Measurements from ENCODE around the gene SGSH.

Gene SGSH

DNA sequence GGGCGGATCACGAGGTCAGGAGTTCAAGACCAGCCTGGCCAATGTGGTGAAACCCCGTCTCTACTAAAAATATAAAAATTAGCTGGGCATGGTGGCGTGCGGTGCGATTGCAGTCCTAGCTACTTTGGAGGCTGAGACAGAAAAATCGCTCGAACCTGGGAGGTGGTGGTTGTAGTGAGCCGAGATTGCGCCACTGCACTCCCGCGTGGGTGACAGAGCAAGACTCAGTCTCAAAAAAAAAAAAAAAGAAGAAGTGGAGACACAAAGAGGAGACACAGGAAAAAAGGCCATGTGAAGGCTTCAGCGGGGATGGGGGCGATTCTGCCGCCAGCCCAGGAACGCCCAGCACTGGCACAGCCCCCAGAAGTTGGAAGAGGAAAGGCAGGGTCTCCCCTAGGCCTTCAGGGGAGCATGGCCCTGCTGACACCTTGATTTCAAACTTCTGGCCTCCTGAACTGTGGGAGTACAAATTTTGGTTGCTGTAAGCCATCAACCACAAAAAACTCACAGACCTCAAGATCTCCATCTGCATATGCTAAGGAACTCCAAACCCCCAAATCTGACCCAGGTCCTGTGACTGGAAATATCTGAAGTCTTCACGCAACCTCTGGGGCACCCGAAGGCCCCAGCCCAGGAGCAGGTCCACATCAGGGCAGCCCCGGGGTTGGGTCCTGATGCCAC lies 7.0 kb downstream of the SGSH start:
- H3K4me1 ChIP-seq (ENCODE audit: control insufficient read depth, insufficient read depth, low read length) = no peaks in the 10 kb centered on the region
- POLR2A ChIA-PET = no interaction called here
- H3K9me3 ChIP-seq (ENCODE audit: control insufficient read depth, insufficient read depth, low read depth, low read length) = no peaks in the 10 kb centered on the region
- peaks cover 14 to 99% of the 10 kb centered on the region in 2 experiments for H3K36me3 ChIP-seq (ENCODE audit: control insufficient read depth in 2 of 2, insufficient read depth in 1 of 2, low read length in 2 of 2)
- CTCF ChIA-PET = interaction anchor here (0.6 kb wide), 1 partner anchor 10 kb away, joined by 3 read pairs; no protein-coding TSS in a partner anchor
- TF ChIP-seq ZNF350 (tag by site-specific recombination; IDR thresholded peaks at IDR 0.05) (no peak), ZNF221 (tag by site-specific recombination; IDR thresholded peaks at IDR 0.05; ENCODE audit: borderline replicate concordance) (no peak), ZBTB8A (tag by site-specific recombination; IDR thresholded peaks at IDR 0.05) (no peak)
- TF ChIP-seq, protein P1, sequence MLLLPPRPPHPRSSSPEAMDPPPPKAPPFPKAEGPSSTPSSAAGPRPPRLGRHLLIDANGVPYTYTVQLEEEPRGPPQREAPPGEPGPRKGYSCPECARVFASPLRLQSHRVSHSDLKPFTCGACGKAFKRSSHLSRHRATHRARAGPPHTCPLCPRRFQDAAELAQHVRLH (tag by site-specific recombination; IDR thresholded peaks at IDR 0.05) = no peak
- no peak overlapping the region for H3K4me3 ChIP-seq (ENCODE audit: low read depth, low read length)
- H3K27ac ChIP-seq (ENCODE audit: extremely low read depth, low read depth, low read length) = no peak overlapping the region

DNA sequence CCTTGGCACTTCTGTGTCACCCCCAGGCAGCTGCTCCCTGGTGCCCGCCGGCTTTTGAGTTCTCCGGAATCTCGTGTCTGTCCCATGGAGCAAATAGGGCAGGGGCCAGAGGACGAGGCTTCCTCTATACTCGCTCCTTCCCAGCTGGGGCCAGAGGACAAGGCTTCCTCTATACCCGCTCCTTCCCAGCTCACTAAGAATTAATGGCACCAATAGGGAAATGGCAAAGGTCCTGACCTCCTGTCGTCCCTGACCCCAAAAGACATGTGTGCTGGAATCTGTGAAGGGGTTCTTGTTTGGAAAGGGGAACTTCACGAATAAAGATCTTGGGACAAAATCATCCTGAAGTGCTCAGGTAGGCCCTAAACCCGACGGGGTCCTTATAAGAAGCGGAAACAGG lies 7.6 kb downstream of the SGSH start:
- H3K9me3 ChIP-seq (ENCODE audit: control insufficient read depth, insufficient read depth, low read depth, low read length) = no peaks in the 10 kb centered on the region
- CTCF ChIA-PET = interaction anchor here (0.6 kb wide), 1 partner anchor 9 kb away, joined by 3 read pairs; no protein-coding TSS in a partner anchor
- TF ChIP-seq ZBTB17 (tag by site-specific recombination; IDR thresholded peaks at IDR 0.05) = no peak
- TF ChIP-seq ZNF138 (tag by site-specific recombination; IDR thresholded peaks at IDR 0.05; ENCODE audit: borderline replicate concordance) = no peak
- TF ChIP-seq ZNF335 (tag by site-specific recombination; conservative IDR thresholded peaks at IDR 0.05) = no peak
- no peak for TF ChIP-seq ZNF157 (tag by site-specific recombination; IDR thresholded peaks at IDR 0.05)
- no peak for TF ChIP-seq ZNF629 (tag by site-specific recombination; IDR thresholded peaks at IDR 0.05)
- no peak for TF ChIP-seq ZNF169 (tag by site-specific recombination; IDR thresholded peaks at IDR 0.05)
- no peak for TF ChIP-seq ZSCAN30 (tag by site-specific recombination; IDR thresholded peaks at IDR 0.05)
- TF ChIP-seq, protein P2, sequence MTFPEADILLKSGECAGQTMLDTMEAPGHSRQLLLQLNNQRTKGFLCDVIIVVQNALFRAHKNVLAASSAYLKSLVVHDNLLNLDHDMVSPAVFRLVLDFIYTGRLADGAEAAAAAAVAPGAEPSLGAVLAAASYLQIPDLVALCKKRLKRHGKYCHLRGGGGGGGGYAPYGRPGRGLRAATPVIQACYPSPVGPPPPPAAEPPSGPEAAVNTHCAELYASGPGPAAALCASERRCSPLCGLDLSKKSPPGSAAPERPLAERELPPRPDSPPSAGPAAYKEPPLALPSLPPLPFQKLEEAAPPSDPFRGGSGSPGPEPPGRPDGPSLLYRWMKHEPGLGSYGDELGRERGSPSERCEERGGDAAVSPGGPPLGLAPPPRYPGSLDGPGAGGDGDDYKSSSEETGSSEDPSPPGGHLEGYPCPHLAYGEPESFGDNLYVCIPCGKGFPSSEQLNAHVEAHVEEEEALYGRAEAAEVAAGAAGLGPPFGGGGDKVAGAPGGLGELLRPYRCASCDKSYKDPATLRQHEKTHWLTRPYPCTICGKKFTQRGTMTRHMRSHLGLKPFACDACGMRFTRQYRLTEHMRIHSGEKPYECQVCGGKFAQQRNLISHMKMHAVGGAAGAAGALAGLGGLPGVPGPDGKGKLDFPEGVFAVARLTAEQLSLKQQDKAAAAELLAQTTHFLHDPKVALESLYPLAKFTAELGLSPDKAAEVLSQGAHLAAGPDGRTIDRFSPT (tag by site-specific recombination; IDR thresholded peaks at IDR 0.05) = no peak
- TF ChIP-seq, protein P3, sequence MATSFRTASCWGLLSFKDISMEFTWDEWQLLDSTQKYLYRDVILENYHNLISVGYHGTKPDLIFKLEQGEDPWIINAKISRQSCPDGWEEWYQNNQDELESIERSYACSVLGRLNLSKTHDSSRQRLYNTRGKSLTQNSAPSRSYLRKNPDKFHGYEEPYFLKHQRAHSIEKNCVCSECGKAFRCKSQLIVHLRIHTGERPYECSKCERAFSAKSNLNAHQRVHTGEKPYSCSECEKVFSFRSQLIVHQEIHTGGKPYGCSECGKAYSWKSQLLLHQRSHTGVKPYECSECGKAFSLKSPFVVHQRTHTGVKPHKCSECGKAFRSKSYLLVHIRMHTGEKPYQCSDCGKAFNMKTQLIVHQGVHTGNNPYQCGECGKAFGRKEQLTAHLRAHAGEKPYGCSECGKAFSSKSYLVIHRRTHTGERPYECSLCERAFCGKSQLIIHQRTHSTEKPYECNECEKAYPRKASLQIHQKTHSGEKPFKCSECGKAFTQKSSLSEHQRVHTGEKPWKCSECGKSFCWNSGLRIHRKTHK (tag by site-specific recombination; IDR thresholded peaks at IDR 0.05) = no peak
- no peak for TF ChIP-seq GFI1B (tag by site-specific recombination; IDR thresholded peaks at IDR 0.05)
- TF ChIP-seq ZNF114 (tag by site-specific recombination; IDR thresholded peaks at IDR 0.05) = no peak
- no peak overlapping the region for H3K27ac ChIP-seq (ENCODE audit: extremely low read depth, low read depth, low read length)
- POLR2A ChIA-PET = no interaction called here
- no peak overlapping the region for H3K4me3 ChIP-seq (ENCODE audit: low read depth, low read length)
- no peaks in the 10 kb centered on the region for H3K4me1 ChIP-seq (ENCODE audit: control insufficient read depth, insufficient read depth, low read length)
- peaks cover 14 to 94% of the 10 kb centered on the region in 2 experiments for H3K36me3 ChIP-seq (ENCODE audit: control insufficient read depth in 2 of 2, insufficient read depth in 1 of 2, low read length in 2 of 2)

DNA sequence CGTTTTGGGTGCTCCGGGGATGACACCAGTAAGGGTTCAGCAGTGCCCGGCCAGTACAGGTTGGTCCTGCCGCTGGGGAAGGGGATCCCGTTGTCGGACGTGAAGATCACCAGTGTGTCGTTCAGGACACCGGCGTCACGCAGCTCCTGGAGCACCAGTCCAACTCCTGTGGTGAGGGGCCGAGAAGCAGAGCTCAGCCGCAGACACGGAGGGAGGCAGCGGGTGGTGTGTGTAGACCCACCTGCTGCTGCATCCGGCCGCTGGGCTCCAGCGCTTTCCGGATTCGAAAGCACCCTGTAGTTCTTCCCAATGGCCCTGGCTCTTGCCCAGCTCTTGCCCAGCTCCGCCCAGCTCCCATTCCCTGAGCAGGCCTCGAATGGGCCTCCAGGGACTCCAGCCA lies 8.0 kb downstream of the SGSH start:
- H3K27ac ChIP-seq (ENCODE audit: extremely low read depth, low read depth, low read length) = no peak overlapping the region
- POLR2A ChIA-PET = no interaction called here
- no peaks in the 10 kb centered on the region for H3K9me3 ChIP-seq (ENCODE audit: control insufficient read depth, insufficient read depth, low read depth, low read length)
- no peak overlapping the region for H3K4me3 ChIP-seq (ENCODE audit: low read depth, low read length)
- H3K36me3 ChIP-seq (ENCODE audit: control insufficient read depth in 2 of 2, insufficient read depth in 1 of 2, low read length in 2 of 2) = peaks cover 14 to 90% of the 10 kb centered on the region in 2 experiments
- H3K4me1 ChIP-seq (ENCODE audit: control insufficient read depth, insufficient read depth, low read length) = no peaks in the 10 kb centered on the region
- TF ChIP-seq ZNF521 (tag by site-specific recombination; IDR thresholded peaks at IDR 0.05) (no peak), ZXDB (tag by site-specific recombination; IDR thresholded peaks at IDR 0.05) (no peak)
- CTCF ChIA-PET = interaction anchor here (0.6 kb wide), 1 partner anchor 902 kb away, joined by 4 read pairs; no protein-coding TSS in a partner anchor

All from HEK293 (cell line).